Renal cortex interstitium (tissue), 11 donors: ENCODE data around the gene RALGAPA2. TPM values are rescaled to one million over a fixed set of nuclear protein-coding genes. Genes with fewer than 3 reads are reported as not detected.

Source experiments
- DNase-seq, 11 donors: peaks; one replicate each; pipeline ENCODE4 v3.0.0-alpha.2; 2013; ENCODE audit warnings: low read depth in 9 of 11, low spot score in 4 of 11; ENCODE audit errors: extremely low read depth in 1 of 11
- polyA plus RNA-seq, 3 donors: library from polyadenylated mRNA; unstranded; fragments of 120-200 nt; gene quantifications; one replicate each; pipeline ENCODE4 v1.2.1, GENCODE V29; 2013; ENCODE audit not compliant: insufficient read length in 3 of 3

The RALGAPA2 gene
- polyA plus RNA-seq, 3 donors = 17.4 to 21.7 (median 17.7) TPM

- DNase-seq = no peak
These were observed 358.9 kb downstream of the RALGAPA2 start for GRCh38 chr20:20353576-20353975.

GRCh38 chr20:20344476-20344875 is 368.0 kb downstream of the RALGAPA2 start:
- DNase-seq = no peak

GRCh38 chr20:20343932-20344331 is 368.5 kb downstream of the RALGAPA2 start:
- no peak for DNase-seq
